SK-N-SH treated with all-trans-retinoic acid at 6 μM for 48 hours (cell line): ENCODE data around the gene LYVE1.

Experiments
- ATAC-seq: fragments of 200-7000 bp; cut with Tn5 transposase; 3 replicates; pipeline ENCODE4 v1.9.1; 2020; ENCODE audit warnings: mild to moderate bottlenecking, moderate library complexity
- ARNTL ChIP-seq: fragments of 450-650 bp; formaldehyde crosslinking; IDR thresholded peaks from 2 replicates; pipeline ENCODE4 v1.5.0; 2020; ENCODE audit warnings: low read depth, mild to moderate bottlenecking, moderate library complexity, borderline replicate concordance
- ISL1 ChIP-seq: fragments of 250-450 bp; sonication (Bioruptor Pico); IDR thresholded peaks from 2 replicates; pipeline ENCODE4 v2.1.2; 2022; ENCODE audit warnings: mild to moderate bottlenecking, moderate library complexity
- RARB ChIP-seq: fragments of 250-450 bp; sonication (Bioruptor Pico); IDR thresholded peaks from 2 replicates; pipeline ENCODE4 v1.8.0; 2021; ENCODE audit warnings: mild to moderate bottlenecking, moderate library complexity
- TCF4 ChIP-seq: fragments of 250-450 bp; sonication (Bioruptor Pico); IDR thresholded peaks from 2 replicates; pipeline ENCODE4 v1.8.0; 2021; ENCODE audit warnings: mild to moderate bottlenecking, moderate library complexity, borderline replicate concordance
- TOX ChIP-seq: fragments of 250-450 bp; sonication (Bioruptor Pico); IDR thresholded peaks from 2 replicates; pipeline ENCODE4 v1.8.0; 2021; ENCODE audit warnings: mild to moderate bottlenecking, moderate library complexity, borderline replicate concordance
- TSHZ2 ChIP-seq: fragments of 250-450 bp; sonication (Bioruptor Pico); IDR thresholded peaks from 2 replicates; pipeline ENCODE4 v1.5.0; 2020; ENCODE audit warnings: mild to moderate bottlenecking, moderate library complexity
- ZFP3 ChIP-seq: fragments of 250-450 bp; sonication (Bioruptor Pico); IDR thresholded peaks from 2 replicates; pipeline ENCODE4 v1.5.0; 2020; ENCODE audit warnings: mild to moderate bottlenecking, moderate library complexity
- ZNF70 ChIP-seq: fragments of 450-650 bp; formaldehyde crosslinking; IDR thresholded peaks from 2 replicates; pipeline ENCODE4 v1.5.0; 2020; ENCODE audit warnings: mild to moderate bottlenecking, moderate library complexity
- ZNF8 ChIP-seq: fragments of 450-650 bp; formaldehyde crosslinking; IDR thresholded peaks from 2 replicates; pipeline ENCODE4 v1.5.0; 2020; ENCODE audit warnings: mild to moderate bottlenecking, moderate library complexity
- TF ChIP-seq, protein P1 (sequence below): fragments of 250-450 bp; sonication (Bioruptor Pico); IDR thresholded peaks from 2 replicates; pipeline ENCODE4 v1.5.1; 2020; ENCODE audit warnings: low read depth, mild to moderate bottlenecking, moderate library complexity
- TF ChIP-seq, protein P2 (sequence below): fragments of 250-450 bp; sonication (Bioruptor Pico); IDR thresholded peaks from 2 replicates; pipeline ENCODE4 v1.8.0; 2020; ENCODE audit warnings: mild to moderate bottlenecking, moderate library complexity, borderline replicate concordance

LYVE1 gene

GRCh38 chr11:10514202-10514601 lies 54.3 kb downstream of the LYVE1 start:
- no peak for ATAC-seq
- no peak for TF ChIP-seq ISL1 (CRISPR knock-in tag)
- TF ChIP-seq, protein P1, sequence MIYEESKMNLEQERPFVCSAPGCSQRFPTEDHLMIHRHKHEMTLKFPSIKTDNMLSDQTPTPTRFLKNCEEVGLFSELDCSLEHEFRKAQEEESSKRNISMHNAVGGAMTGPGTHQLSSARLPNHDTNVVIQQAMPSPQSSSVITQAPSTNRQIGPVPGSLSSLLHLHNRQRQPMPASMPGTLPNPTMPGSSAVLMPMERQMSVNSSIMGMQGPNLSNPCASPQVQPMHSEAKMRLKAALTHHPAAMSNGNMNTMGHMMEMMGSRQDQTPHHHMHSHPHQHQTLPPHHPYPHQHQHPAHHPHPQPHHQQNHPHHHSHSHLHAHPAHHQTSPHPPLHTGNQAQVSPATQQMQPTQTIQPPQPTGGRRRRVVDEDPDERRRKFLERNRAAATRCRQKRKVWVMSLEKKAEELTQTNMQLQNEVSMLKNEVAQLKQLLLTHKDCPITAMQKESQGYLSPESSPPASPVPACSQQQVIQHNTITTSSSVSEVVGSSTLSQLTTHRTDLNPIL = no peak

DNA sequence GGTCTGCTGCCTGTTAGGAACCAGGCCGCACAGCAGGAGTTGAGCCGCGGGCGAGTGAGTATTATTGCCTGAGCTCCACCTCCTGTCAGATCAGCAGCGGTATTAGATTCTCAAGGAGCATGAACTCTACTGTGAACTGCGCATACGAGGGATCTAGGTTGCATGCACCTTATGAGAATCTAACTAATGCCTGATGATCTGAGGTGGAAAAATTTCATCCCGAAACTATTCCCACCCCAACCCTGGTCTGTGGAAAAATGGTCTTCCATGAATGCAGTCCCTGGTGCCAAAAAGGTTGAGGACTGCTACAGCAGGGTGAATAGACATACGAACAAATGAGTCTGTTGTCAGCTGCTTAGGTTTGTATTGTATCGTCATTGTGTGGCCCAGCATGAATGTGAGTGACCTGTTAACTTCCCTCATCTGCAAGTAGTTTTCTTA lies 57.3 kb downstream of the LYVE1 start:
- ATAC-seq = no peak
- no peak for TF ChIP-seq TOX
- TF ChIP-seq TSHZ2 (CRISPR knock-in tag) = no peak
- TF ChIP-seq, protein P2, sequence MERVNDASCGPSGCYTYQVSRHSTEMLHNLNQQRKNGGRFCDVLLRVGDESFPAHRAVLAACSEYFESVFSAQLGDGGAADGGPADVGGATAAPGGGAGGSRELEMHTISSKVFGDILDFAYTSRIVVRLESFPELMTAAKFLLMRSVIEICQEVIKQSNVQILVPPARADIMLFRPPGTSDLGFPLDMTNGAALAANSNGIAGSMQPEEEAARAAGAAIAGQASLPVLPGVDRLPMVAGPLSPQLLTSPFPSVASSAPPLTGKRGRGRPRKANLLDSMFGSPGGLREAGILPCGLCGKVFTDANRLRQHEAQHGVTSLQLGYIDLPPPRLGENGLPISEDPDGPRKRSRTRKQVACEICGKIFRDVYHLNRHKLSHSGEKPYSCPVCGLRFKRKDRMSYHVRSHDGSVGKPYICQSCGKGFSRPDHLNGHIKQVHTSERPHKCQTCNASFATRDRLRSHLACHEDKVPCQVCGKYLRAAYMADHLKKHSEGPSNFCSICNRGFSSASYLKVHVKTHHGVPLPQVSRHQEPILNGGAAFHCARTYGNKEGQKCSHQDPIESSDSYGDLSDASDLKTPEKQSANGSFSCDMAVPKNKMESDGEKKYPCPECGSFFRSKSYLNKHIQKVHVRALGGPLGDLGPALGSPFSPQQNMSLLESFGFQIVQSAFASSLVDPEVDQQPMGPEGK (CRISPR knock-in tag) = no peak
- TF ChIP-seq ZNF8 (CRISPR knock-in tag) = no peak
- no peak for TF ChIP-seq ZFP3 (CRISPR knock-in tag)
- no peak for TF ChIP-seq ISL1 (CRISPR knock-in tag)
- TF ChIP-seq ZNF70 (CRISPR knock-in tag) = no peak
- TF ChIP-seq ARNTL (CRISPR knock-in tag) = no peak
- TF ChIP-seq TCF4 (CRISPR knock-in tag) = no peak
- TF ChIP-seq RARB (CRISPR knock-in tag) = no peak
